Left hindlimb (tissue), 1 donor: ENCODE data around the gene PPP4C.

Source experiments
- DNase-seq: peaks from one replicate; pipeline ENCODE4 v3.0.0-alpha.2; 2018

The PPP4C gene

DNA sequence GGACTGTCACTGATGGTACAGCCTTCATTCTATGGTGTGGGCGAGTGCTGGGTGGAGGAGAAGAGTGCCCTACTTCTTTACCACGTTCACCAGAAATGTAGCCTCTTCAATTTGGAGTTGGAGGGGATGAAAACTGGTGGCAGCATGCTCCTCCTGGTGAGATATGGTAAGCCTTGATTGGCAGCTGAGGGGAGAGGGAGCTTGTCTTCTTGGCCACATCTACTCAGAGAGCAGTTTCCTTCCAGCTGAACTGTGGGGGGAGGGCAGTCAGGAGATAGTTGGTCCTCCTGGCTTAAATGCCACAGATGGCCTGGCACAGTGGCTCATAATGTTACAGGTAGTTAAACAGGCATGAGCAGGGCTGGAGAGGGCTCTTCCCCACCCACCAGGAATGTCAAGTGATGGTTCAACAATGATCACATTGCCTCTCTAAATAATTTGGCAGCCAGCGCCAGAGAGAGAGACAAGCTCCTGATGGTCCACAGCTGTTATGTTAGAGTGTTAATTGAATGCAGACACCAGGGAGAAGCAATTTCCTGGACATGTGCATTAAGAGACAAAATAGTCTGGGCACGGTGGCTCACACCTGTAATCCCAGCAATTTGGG lies 56.2 kb downstream of the PPP4C start:
- DNase-seq: no peak

DNA sequence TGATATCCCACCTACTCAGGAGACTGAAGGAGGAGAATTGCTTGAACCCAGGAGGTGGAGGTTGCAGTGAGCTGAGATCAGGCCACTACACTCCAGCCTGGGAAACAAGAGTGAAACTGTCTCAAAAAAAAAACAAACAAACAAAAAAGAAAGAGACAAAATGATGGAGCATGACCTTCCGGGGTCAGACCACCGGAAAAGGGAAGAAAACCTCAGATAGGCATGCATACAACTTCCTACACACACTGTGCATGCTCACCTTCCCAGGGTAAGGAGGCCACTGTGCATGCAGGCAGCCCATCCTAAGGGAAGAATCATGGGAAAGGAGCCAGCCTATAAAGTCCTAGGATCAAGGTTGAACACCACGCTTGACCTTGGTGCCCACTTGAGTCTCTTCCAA lies 56.8 kb downstream of the PPP4C start:
- no peak for DNase-seq
